ENCODE data around the gene RPL19. TPM values are rescaled to one million over a fixed set of nuclear protein-coding genes. Genes with fewer than 3 reads are reported as not detected.

RPL19 gene
- total and polyA plus RNA-seq, 11 donors: 836 to 2,599 (median 1,138) TPM

GRCh38 chr17:39212195-39212810 is 12.2 kb downstream of the RPL19 start:
- DNase-seq: no peak
- Histone ChIP-seq H3K4me1 (peaks cover 3 to 23% (median 12%) of the 10 kb centered on the region in 12 donors), H3K27ac (no peak overlapping the region), H3K36me3 (no peaks in the 10 kb centered on the region), H3K9me3 (no peaks in the 10 kb centered on the region), H3K27me3 (peaks cover 0 to 9% (median 0%) of the 10 kb centered on the region in 9 donors), H3K4me3 (no peak overlapping the region)
- ATAC-seq: peak in 2 of 4 donors; percentile 12 to 34
- intact Hi-C loops (cut with DNase I): no loop called here
- 70 to 84% (median 81%) methylated on average over 5 to 11 of the region's 11 CpGs for WGBS, 4 donors
- TF ChIP-seq, protein P1, sequence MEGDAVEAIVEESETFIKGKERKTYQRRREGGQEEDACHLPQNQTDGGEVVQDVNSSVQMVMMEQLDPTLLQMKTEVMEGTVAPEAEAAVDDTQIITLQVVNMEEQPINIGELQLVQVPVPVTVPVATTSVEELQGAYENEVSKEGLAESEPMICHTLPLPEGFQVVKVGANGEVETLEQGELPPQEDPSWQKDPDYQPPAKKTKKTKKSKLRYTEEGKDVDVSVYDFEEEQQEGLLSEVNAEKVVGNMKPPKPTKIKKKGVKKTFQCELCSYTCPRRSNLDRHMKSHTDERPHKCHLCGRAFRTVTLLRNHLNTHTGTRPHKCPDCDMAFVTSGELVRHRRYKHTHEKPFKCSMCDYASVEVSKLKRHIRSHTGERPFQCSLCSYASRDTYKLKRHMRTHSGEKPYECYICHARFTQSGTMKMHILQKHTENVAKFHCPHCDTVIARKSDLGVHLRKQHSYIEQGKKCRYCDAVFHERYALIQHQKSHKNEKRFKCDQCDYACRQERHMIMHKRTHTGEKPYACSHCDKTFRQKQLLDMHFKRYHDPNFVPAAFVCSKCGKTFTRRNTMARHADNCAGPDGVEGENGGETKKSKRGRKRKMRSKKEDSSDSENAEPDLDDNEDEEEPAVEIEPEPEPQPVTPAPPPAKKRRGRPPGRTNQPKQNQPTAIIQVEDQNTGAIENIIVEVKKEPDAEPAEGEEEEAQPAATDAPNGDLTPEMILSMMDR (IDR thresholded peaks at IDR 0.05): no peak
- TF ChIP-seq POLR2A (IDR thresholded peaks at IDR 0.05): no peak

GRCh38 chr17:39212841-39213480 is 12.9 kb downstream of the RPL19 start:
- ATAC-seq: peak in 3 of 4 donors; percentile 7 to 26 (median 19)
- WGBS, 4 donors: 54 to 67% (median 57%) methylated on average over 15 to 16 of the region's 16 CpGs
- peaks cover 3 to 23% (median 12%) of the 10 kb centered on the region in 12 donors for H3K4me1 ChIP-seq

DNA sequence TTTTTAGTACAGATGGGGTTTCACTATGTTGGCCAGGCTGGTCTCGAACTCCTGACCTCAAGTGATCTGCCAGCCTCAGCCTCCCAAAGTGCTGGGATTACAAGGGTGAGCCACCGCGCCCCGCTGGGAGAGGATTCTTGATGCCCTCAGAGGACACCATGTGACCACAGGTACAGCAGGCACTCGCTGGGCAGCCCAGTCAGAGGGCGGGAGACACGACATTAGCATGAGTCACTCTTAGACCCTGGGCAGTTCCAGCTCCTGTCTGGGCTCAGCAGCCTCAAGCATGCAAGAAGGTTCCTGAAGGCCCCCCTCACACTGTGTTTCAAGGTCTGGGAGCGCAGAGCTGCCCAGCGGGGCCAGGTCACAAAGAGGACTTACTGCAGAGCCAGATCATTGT is 13.8 kb downstream of the RPL19 start:
- Histone ChIP-seq H3K9me3 (no peaks in the 10 kb centered on the region), H3K36me3 (no peaks in the 10 kb centered on the region), H3K27ac (no peak overlapping the region), H3K4me1 (peaks cover 3 to 21% (median 12%) of the 10 kb centered on the region in 12 donors), H3K27me3 (peaks cover 0 to 15% (median 0%) of the 10 kb centered on the region in 9 donors), H3K4me3 (no peak overlapping the region)
- whole genome bisulfite sequencing, 4 donors: 65 to 83% (median 76%) methylated on average over 6 to 9 of the region's 9 CpGs
- intact Hi-C loops (cut with DNase I): no loop called here
- ATAC-seq (no peak), DNase-seq (no peak)
- no peak for TF ChIP-seq POLR2A (IDR thresholded peaks at IDR 0.05)

More at GRCh38 chr17:39212841-39213480, 12.9 kb downstream of the RPL19 start:
- no peak overlapping the region for H3K27ac ChIP-seq
- TF ChIP-seq POLR2A (IDR thresholded peaks at IDR 0.05): no peak
- TF ChIP-seq, protein P1 (IDR thresholded peaks at IDR 0.05): no peak
- no peaks in the 10 kb centered on the region for H3K36me3 ChIP-seq
- H3K9me3 ChIP-seq: no peaks in the 10 kb centered on the region
- DNase-seq: no peak
- intact Hi-C loops (cut with DNase I): no loop called here
- H3K27me3 ChIP-seq: peaks cover 0 to 12% (median 0%) of the 10 kb centered on the region in 9 donors
- no peak overlapping the region for H3K4me3 ChIP-seq

DNA sequence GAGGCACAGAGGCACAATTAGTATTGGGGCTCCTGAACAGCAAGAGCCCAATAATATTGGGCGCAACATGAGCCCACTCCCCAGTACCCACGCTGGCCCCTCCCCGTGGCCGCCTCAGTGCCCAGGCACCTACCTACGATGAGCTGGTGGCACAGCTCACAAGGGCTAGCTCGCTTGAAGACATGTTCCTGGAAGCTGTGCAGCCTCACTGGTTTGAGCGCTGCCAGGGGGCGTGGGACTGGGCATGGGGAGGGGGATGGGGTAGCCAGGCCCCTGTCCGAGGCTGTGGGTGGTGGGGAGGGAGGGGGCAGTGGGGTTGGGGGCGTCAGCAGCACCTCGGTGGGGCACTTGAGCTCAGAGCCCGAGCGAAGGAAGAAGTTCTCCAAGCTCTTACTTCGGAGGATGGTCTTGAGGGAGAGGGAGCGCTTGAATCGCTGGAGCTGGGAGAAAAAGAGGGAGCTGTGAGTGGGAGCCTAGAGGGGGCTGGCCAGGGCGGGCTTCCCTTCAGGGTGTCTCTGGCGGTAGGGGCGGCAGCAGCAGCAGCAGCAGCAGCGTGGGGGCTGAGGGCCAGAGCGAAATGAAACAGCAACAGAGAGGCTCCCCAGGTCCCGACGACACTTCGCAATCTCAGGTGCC is 17.8 kb downstream of the RPL19 start:
- no peak for ATAC-seq
- 25 to 40% (median 30%) methylated on average over 22 to 24 of the region's 24 CpGs for WGBS, 4 donors
- intact Hi-C loops (cut with DNase I): no loop called here

More for the DNA sequence above, 17.8 kb downstream of the RPL19 start:
- no peak overlapping the region for H3K27ac ChIP-seq
- H3K4me1 ChIP-seq: peaks cover 0 to 8% (median 0%) of the 10 kb centered on the region in 12 donors
- H3K4me3 ChIP-seq: no peak overlapping the region
- DNase-seq: no peak
- no peaks in the 10 kb centered on the region for H3K9me3 ChIP-seq
- no peak for TF ChIP-seq POLR2A (IDR thresholded peaks at IDR 0.05)
- TF ChIP-seq, protein P1 (IDR thresholded peaks at IDR 0.05): no peak
- H3K27me3 ChIP-seq: peaks cover 0 to 5% (median 0%) of the 10 kb centered on the region in 9 donors
- no peaks in the 10 kb centered on the region for H3K36me3 ChIP-seq
